HCT116 (cell line): ENCODE results near the gene ASCC1. TPM values are rescaled to one million over a fixed set of nuclear protein-coding genes. Genes with fewer than 3 reads are reported as not detected.

Experiments
- ATAC-seq: fragments of 200-7000 bp; cut with Tn5 transposase; 2 replicates; pipeline ENCODE4 v1.9.1; 2020; ENCODE audit warnings: mild to moderate bottlenecking, moderate library complexity
- BruUV-seq: library from RNA; stranded (reverse); fragments of 400-500 nt; replicated peaks from 2 replicates; lab custom pipeline; 2021; lab: Mats Ljungman, UMichigan
- CTCF ChIA-PET: fragments of 300-600 bp; sonication (Branson Sonifier 250); formaldehyde crosslinking; loops from one replicate; lab custom pipeline; 2021; ENCODE audit warnings: antibody characterized with exemption; lab: Charles Lee
- POLR2A ChIA-PET: fragments of 300-600, 350-600 bp; sonication (Branson Sonifier 250); formaldehyde crosslinking; loops from one replicate; lab custom pipeline; 2021; ENCODE audit warnings: antibody characterized with exemption; lab: Charles Lee
- RAD21 ChIA-PET, 2 experiments: fragments of 300-600 bp; sonication (Branson Sonifier 250); formaldehyde crosslinking; loops; one replicate each; lab custom pipeline; 2023; ENCODE audit warnings: low total read pairs in 2 of 2; ENCODE audit not compliant: uncharacterized antibody in 2 of 2, unreplicated experiment in 2 of 2, low non-redundant PET in 1 of 2; lab: Charles Lee
- DNase-seq: peaks from one replicate; pipeline ENCODE4 v3.0.0-alpha.2; 2010; ENCODE audit warnings: low read depth, low spot score
- H2AFZ ChIP-seq: fragments of 200-600 bp; shearing (Covaris generic), sonication (generic); 2 replicates; pipeline ENCODE4 v1.6.1; 2017; ENCODE audit warnings: low read depth, mixed run types, mixed read lengths, antibody characterized with exemption, low read length; ENCODE audit not compliant: poor library complexity, severe bottlenecking
- H3K27ac ChIP-seq: 2 replicates; pipeline ENCODE4 v1.5.1; 2012; ENCODE audit warnings: low read depth, low read length
- H3K27me3 ChIP-seq: fragments of 200-600 bp; sonication (generic); 2 replicates; pipeline ENCODE4 v1.6.1; 2016; ENCODE audit warnings: mixed run types, low read length, mixed read lengths; ENCODE audit not compliant: insufficient read depth
- H3K36me3 ChIP-seq, 2 experiments: fragments of 200-500 bp in 1 of 2; fragments of 200-600 bp in 1 of 2; sonication (Bioruptor generic) in 1 of 2; sonication (generic) in 1 of 2; 2 replicates each; pipeline versions ENCODE4 v1.5.1 to v1.6.1; 2014 to 2016; ENCODE audit warnings: low read length in 2 of 2, inconsistent platforms in 1 of 2, mixed read lengths in 1 of 2, mixed run types in 1 of 2; ENCODE audit not compliant: insufficient read depth in 2 of 2, control insufficient read depth in 1 of 2
- H3K4me1 ChIP-seq, 2 experiments: fragments of 200-600 bp in 1 of 2; sonication (generic) in 1 of 2; 2 replicates each; pipeline versions ENCODE4 v1.5.1 to v1.6.1; 2012 to 2017; ENCODE audit warnings: low read length in 2 of 2, inconsistent platforms in 1 of 2, mild to moderate bottlenecking in 1 of 2, mixed read lengths in 1 of 2, mixed run types in 1 of 2, moderate library complexity in 1 of 2; ENCODE audit not compliant: insufficient read depth in 2 of 2, control insufficient read depth in 1 of 2
- H3K4me2 ChIP-seq: fragments of 200-600 bp; sonication (generic); 2 replicates; pipeline ENCODE4 v1.6.1; 2017; ENCODE audit warnings: mixed run types, low read length, mixed read lengths
- H3K4me3 ChIP-seq, 2 experiments: fragments of 200-600 bp in 1 of 2; sonication (generic) in 1 of 2; replicated peaks in 1 of 2; 2 replicates each; pipeline ENCODE4 v1.5.1; 2011 to 2016; ENCODE audit warnings: low read length in 2 of 2, control low read depth in 1 of 2, low read depth in 1 of 2, mild to moderate bottlenecking in 1 of 2, mixed read lengths in 1 of 2, mixed run types in 1 of 2
- H3K79me2 ChIP-seq: fragments of 200-600 bp; sonication (generic); 2 replicates; pipeline ENCODE4 v1.6.1; 2017; ENCODE audit warnings: mild to moderate bottlenecking, mixed run types, low read length, moderate library complexity, mixed read lengths; ENCODE audit not compliant: insufficient read depth
- H3K9ac ChIP-seq: fragments of 200-600 bp; sonication (generic); 2 replicates; pipeline ENCODE4 v1.6.1; 2016; ENCODE audit warnings: low read length, mixed read lengths
- H3K9me2 ChIP-seq: fragments of 200-600 bp; sonication (generic), shearing (Covaris generic); 2 replicates; pipeline ENCODE4 v1.6.1; 2017; ENCODE audit warnings: mixed run types, mild to moderate bottlenecking, moderate library complexity; ENCODE audit not compliant: insufficient read depth
- H3K9me3 ChIP-seq, 2 experiments: fragments of 200-500 bp in 1 of 2; fragments of 200-600 bp in 1 of 2; sonication (Bioruptor generic) in 1 of 2; sonication (generic) in 1 of 2; 2 replicates each; pipeline ENCODE4 v1.6.1; 2014 to 2017; ENCODE audit warnings: low read length in 2 of 2, mixed read lengths in 2 of 2, inconsistent platforms in 1 of 2, low read depth in 1 of 2, mild to moderate bottlenecking in 1 of 2, mixed run types in 1 of 2, moderate library complexity in 1 of 2; ENCODE audit not compliant: control insufficient read depth in 1 of 2, insufficient read depth in 1 of 2
- H4K20me1 ChIP-seq: fragments of 200-600 bp; sonication (generic), shearing (Covaris generic); 2 replicates; pipeline ENCODE4 v1.6.1; 2017; ENCODE audit warnings: mixed run types, mild to moderate bottlenecking, moderate library complexity; ENCODE audit not compliant: insufficient read depth
- ATF3 ChIP-seq: IDR thresholded peaks from 2 replicates; pipeline ENCODE4 v1.6.1; 2012
- CTCF ChIP-seq, 3 experiments: fragments of 200-600 bp in 1 of 3; sonication (generic) in 1 of 3; IDR thresholded peaks in 2 of 3; conservative IDR thresholded peaks in 1 of 3; 2 replicates each; pipeline ENCODE4 v1.5.1; 2012 to 2017; ENCODE audit warnings: low read depth in 2 of 3, low read length in 2 of 3, antibody characterized with exemption in 1 of 3, borderline replicate concordance in 1 of 3, control low read depth in 1 of 3, mild to moderate bottlenecking in 1 of 3, mixed read lengths in 1 of 3, mixed run types in 1 of 3, moderate library complexity in 1 of 3; ENCODE audit not compliant: insufficient read depth in 1 of 3
- EGR1 ChIP-seq: IDR thresholded peaks from 2 replicates; pipeline ENCODE4 v1.6.1; 2012; ENCODE audit warnings: low read depth
- ELF1 ChIP-seq: IDR thresholded peaks from 2 replicates; pipeline ENCODE4 v1.6.1; 2012; ENCODE audit warnings: low read depth, borderline replicate concordance
- JUND ChIP-seq: IDR thresholded peaks from 2 replicates; pipeline ENCODE4 v1.6.1; 2012
- MAX ChIP-seq: IDR thresholded peaks from 2 replicates; pipeline ENCODE4 v1.6.1; 2012
- POLR2A ChIP-seq: IDR thresholded peaks from 2 replicates; pipeline ENCODE4 v1.7.0; 2011; ENCODE audit warnings: borderline replicate concordance; ENCODE audit not compliant: insufficient read depth, insufficient read length; ENCODE audit errors: extremely low read depth
- POLR2AphosphoS5 ChIP-seq: IDR thresholded peaks from 2 replicates; pipeline ENCODE4 v1.6.1; 2011; ENCODE audit warnings: mild to moderate bottlenecking, low read depth, low read length, moderate library complexity
- RAD21 ChIP-seq: IDR thresholded peaks from 2 replicates; pipeline ENCODE4 v1.6.1; 2012; ENCODE audit warnings: low read depth, mild to moderate bottlenecking
- REST ChIP-seq: IDR thresholded peaks from 2 replicates; pipeline ENCODE4 v1.6.1; 2012; ENCODE audit warnings: low read depth
- SIN3A ChIP-seq: IDR thresholded peaks from 2 replicates; pipeline ENCODE4 v1.6.1; 2012; ENCODE audit warnings: low read depth
- SP1 ChIP-seq: IDR thresholded peaks from 2 replicates; pipeline ENCODE4 v1.6.1; 2012; ENCODE audit warnings: low read depth
- SRF ChIP-seq: IDR thresholded peaks from 2 replicates; pipeline ENCODE4 v1.6.1; 2012; ENCODE audit warnings: low read depth
- ZBTB33 ChIP-seq: IDR thresholded peaks from 2 replicates; pipeline ENCODE4 v1.6.1; 2011; ENCODE audit warnings: mild to moderate bottlenecking, low read length, moderate library complexity; ENCODE audit not compliant: insufficient replicate concordance; ENCODE audit errors: extremely low read depth
- ZFX ChIP-seq: fragments of 450-650 bp; IDR thresholded peaks from 2 replicates; pipeline ENCODE4 v1.6.1; 2017
- ZNF274 ChIP-seq: fragments of 200-500 bp; sonication (Bioruptor generic); IDR thresholded peaks from 2 replicates; pipeline ENCODE4 v1.6.1; 2014; ENCODE audit warnings: mild to moderate bottlenecking, low read depth, low read length, inconsistent platforms
- intact Hi-C: fragments of 100-400 bp; cut with micrococcal nuclease; formaldehyde crosslinking; loops from 2 replicates; pipeline ENCODE4 v1.10.0; 2022
- total RNA-seq: library from RNA; stranded (reverse); gene quantifications from one replicate; pipeline ENCODE4 v1.2.1, GENCODE V29; 2021; ENCODE audit not compliant: unreplicated experiment

Gene ASCC1
- total RNA-seq, 1 experiment from 2014 or later: 34.5 TPM

- CTCF ChIA-PET: interaction anchor here (0.7 to 2.3 kb wide), 4 partner anchors 33 to 278 kb away, joined by 3 to 6 read pairs (median 4); no protein-coding TSS in a partner anchor
- Histone ChIP-seq H3K4me3 (no peak overlapping the region), H3K4me2 (peak overlapping the region; percentile 63), H4K20me1 (no peaks in the 10 kb centered on the region), H3K9ac (no peak overlapping the region), H3K4me1 (peaks cover 59 to 64% of the 10 kb centered on the region in 2 experiments), H3K9me3 (no peaks in the 10 kb centered on the region), H3K27ac (peak overlapping the region; percentile 74)
- RAD21 ChIA-PET: no interaction called here
- ATAC-seq: no peak
- TF ChIP-seq ZNF274: no peak
- no peak for TF ChIP-seq ELF1
- TF ChIP-seq CTCF (IDR thresholded peaks at IDR 0.05 in 2 of 3, conservative IDR thresholded peaks at IDR 0.05 in 1 of 3; ENCODE audit: borderline replicate concordance in 1 of 3, insufficient read depth in 1 of 3, low read depth in 2 of 3, low read length in 2 of 3): no peak
- no peak for TF ChIP-seq EGR1
- TF ChIP-seq MAX: no peak
- no peak for TF ChIP-seq JUND
- TF ChIP-seq POLR2AphosphoS5: no peak
- TF ChIP-seq SIN3A: no peak
- TF ChIP-seq SRF: no peak
- TF ChIP-seq ZFX: no peak
- no peak for TF ChIP-seq SP1
- no peak for TF ChIP-seq ATF3
- TF ChIP-seq ZBTB33: no peak
- TF ChIP-seq REST: no peak
- TF ChIP-seq RAD21: no peak
- no peak for TF ChIP-seq POLR2A
- TF ChIP-seq, all 23 proteins: peak for 0
- no peaks in the 10 kb centered on the region for H3K9me2 ChIP-seq
- POLR2A ChIA-PET: interaction anchor here (1.2 to 1.5 kb wide), 4 partner anchors 41 to 146 kb away, joined by 3 to 4 read pairs (median 4); no protein-coding TSS in a partner anchor
- no peak for DNase-seq
- no peaks in the 10 kb centered on the region for H3K79me2 ChIP-seq
- no peaks in the 10 kb centered on the region for H3K36me3 ChIP-seq
- no TSS peak for BruUV-seq
- H2AFZ ChIP-seq: no peak overlapping the region
- H3K27me3 ChIP-seq: no peaks in the 10 kb centered on the region
- intact Hi-C loops: loop anchor here (5.0 kb wide), 1 partner anchor 153 kb away; no protein-coding TSS in a partner anchor
Observed at GRCh38 chr10:72174297-72174662, 41.8 kb downstream of the ASCC1 start.
